Measurements from ENCODE around the gene OR56A5. TPM values are rescaled to one million over a fixed set of nuclear protein-coding genes. Genes with fewer than 3 reads are reported as not detected.
A peak's percentile ranks its signal among the peaks of the same experiment; 100 is the strongest.

The OR56A5 gene
- total RNA-seq, 2 experiments from 2014 or later = not detected

GRCh38 chr11:5928811-5929210 lies 39.5 kb downstream of the OR56A5 start:
- no peaks in the 10 kb centered on the region for H3K36me3 Mint-ChIP-seq (ENCODE audit: low read depth)
- H3K4me3 Mint-ChIP-seq = no peak overlapping the region
- no peak overlapping the region for H3K27ac Mint-ChIP-seq
- no peak for TF ChIP-seq CTCF (IDR thresholded peaks at IDR 0.05)
- ChIA-PET POLR2A (no interaction called here), CTCF (no interaction called here)
- H3K4me1 Mint-ChIP-seq (ENCODE audit: low read depth) = no peaks in the 10 kb centered on the region
- H3K9me3 Mint-ChIP-seq = peaks cover 15% of the 10 kb centered on the region
- intact Hi-C loops (cut with micrococcal nuclease) = no loop called here
- ATAC-seq (no peak), DNase-seq (no peak)
- H3K27me3 Mint-ChIP-seq = no peaks in the 10 kb centered on the region

DNA sequence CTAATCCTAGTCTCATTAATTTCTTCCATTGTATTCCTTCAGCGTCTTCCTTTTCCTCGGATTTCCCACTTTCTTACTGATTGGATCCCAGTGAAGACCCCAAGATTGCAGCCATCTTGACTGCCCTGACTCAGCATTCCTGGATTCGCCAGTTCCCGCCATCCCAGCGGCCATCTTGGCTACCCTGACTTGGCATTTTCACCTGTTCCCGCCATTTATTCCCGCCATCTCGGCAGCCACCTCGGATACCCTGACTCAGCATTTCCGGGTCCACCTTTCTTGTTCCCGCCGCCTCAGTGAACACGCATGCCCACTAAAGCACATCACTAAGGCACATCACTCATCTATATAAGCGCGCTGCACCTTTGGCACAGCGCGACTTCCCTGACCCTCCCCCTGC lies 40.0 kb downstream of the OR56A5 start:
- H3K36me3 Mint-ChIP-seq (ENCODE audit: low read depth) = no peaks in the 10 kb centered on the region
- peaks cover 15% of the 10 kb centered on the region for H3K9me3 Mint-ChIP-seq
- TF ChIP-seq CTCF (IDR thresholded peaks at IDR 0.05) = no peak
- no peaks in the 10 kb centered on the region for H3K4me1 Mint-ChIP-seq (ENCODE audit: low read depth)
- H3K4me3 Mint-ChIP-seq = no peak overlapping the region
- H3K27ac Mint-ChIP-seq = no peak overlapping the region
- ATAC-seq (no peak), DNase-seq (no peak)
- ChIA-PET POLR2A (no interaction called here), CTCF (no interaction called here)
- intact Hi-C loops (cut with micrococcal nuclease) = no loop called here
- no peaks in the 10 kb centered on the region for H3K27me3 Mint-ChIP-seq

- ChIA-PET POLR2A (no interaction called here), CTCF (no interaction called here)
- Mint-ChIP-seq H3K9me3 (peaks cover 15% of the 10 kb centered on the region), H3K4me1 (ENCODE audit: low read depth) (no peaks in the 10 kb centered on the region), H3K27ac (no peak overlapping the region), H3K36me3 (ENCODE audit: low read depth) (no peaks in the 10 kb centered on the region), H3K27me3 (no peaks in the 10 kb centered on the region), H3K4me3 (no peak overlapping the region)
- intact Hi-C loops (cut with micrococcal nuclease) = no loop called here
- no peak for TF ChIP-seq CTCF (IDR thresholded peaks at IDR 0.05)
- ATAC-seq (no peak), DNase-seq (no peak)
These were observed 44.5 kb downstream of the OR56A5 start for GRCh38 chr11:5923794-5924193.

DNA sequence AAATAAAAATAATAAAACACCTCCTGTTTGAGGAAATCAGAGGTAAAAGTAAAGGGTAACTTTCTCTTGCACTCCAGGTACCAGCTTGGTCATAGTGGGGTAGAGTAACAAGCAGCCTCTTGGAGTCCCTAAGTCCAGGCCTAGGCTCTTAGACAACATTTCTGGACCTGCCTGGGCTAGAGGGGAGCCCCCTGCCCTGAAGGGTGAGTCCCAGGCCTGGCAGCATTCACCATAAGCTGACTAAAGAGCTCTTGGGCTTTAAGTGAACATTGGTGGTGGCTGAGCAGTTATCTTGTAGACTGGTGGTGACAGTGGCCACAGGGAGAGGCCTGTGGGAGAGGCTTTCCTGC lies 44.9 kb downstream of the OR56A5 start:
- Mint-ChIP-seq H3K27ac (no peak overlapping the region), H3K36me3 (ENCODE audit: low read depth) (no peaks in the 10 kb centered on the region), H3K4me3 (no peak overlapping the region), H3K27me3 (no peaks in the 10 kb centered on the region), H3K9me3 (peaks cover 14% of the 10 kb centered on the region), H3K4me1 (ENCODE audit: low read depth) (no peaks in the 10 kb centered on the region)
- no peak for TF ChIP-seq CTCF (IDR thresholded peaks at IDR 0.05)
- POLR2A ChIA-PET = no interaction called here
- no peak for ATAC-seq
- DNase-seq = no peak
- intact Hi-C loops (cut with micrococcal nuclease) = no loop called here
- CTCF ChIA-PET = no interaction called here

GRCh38 chr11:5922749-5923426 lies 45.4 kb downstream of the OR56A5 start:
- Mint-ChIP-seq H3K4me3 (no peak overlapping the region), H3K4me1 (ENCODE audit: low read depth) (no peaks in the 10 kb centered on the region), H3K36me3 (ENCODE audit: low read depth) (no peaks in the 10 kb centered on the region), H3K27me3 (no peaks in the 10 kb centered on the region), H3K9me3 (peaks cover 10% of the 10 kb centered on the region), H3K27ac (no peak overlapping the region)
- DNase-seq (peak; percentile 45), ATAC-seq (peak; percentile 67)
- CTCF ChIA-PET = no interaction called here
- POLR2A ChIA-PET = no interaction called here
- TF ChIP-seq CTCF (IDR thresholded peaks at IDR 0.05) = no peak
- intact Hi-C loops (cut with micrococcal nuclease) = no loop called here

Other genes starting within 250 kb of the OR56A5 start
- under 1 TPM in 1 of 2 experiments, not detected in 1; 0.25 TPM for gene OR56B1, start 232.0 kb downstream of the OR56A5 start, total RNA-seq
- 1 to 10 TPM in 1 of 2 experiments, under 1 TPM in 1; 0.47 to 1.1 TPM for gene OR52N4, start 214.3 kb downstream of the OR56A5 start, total RNA-seq
- not detected for gene OR52N5, start 185.1 kb downstream of the OR56A5 start, total RNA-seq
- gene OR52N1, start 177.2 kb downstream of the OR56A5 start, total RNA-seq = not detected
- gene OR52N2, start 159.6 kb downstream of the OR56A5 start, total RNA-seq = not detected
- gene OR52E6, start 126.6 kb downstream of the OR56A5 start, total RNA-seq = not detected
- not detected for gene OR52E8, start 110.8 kb downstream of the OR56A5 start, total RNA-seq
- not detected for gene OR52E4, start 87.9 kb downstream of the OR56A5 start, total RNA-seq
- gene OR52E5, start 75.3 kb downstream of the OR56A5 start, total RNA-seq = not detected
- not detected for gene OR56A3, start 26.2 kb downstream of the OR56A5 start, total RNA-seq
- not detected for gene OR52L1, start 18.5 kb upstream of the OR56A5 start, total RNA-seq
- not detected for gene OR56A4, start 38.5 kb upstream of the OR56A5 start, total RNA-seq
- not detected for gene OR56A1, start 62.3 kb upstream of the OR56A5 start, total RNA-seq
- not detected for gene OR56B4, start 139.2 kb upstream of the OR56A5 start, total RNA-seq
- gene OR52B2, start 201.8 kb upstream of the OR56A5 start, total RNA-seq = not detected
- not detected for gene OR52W1, start 230.7 kb upstream of the OR56A5 start, total RNA-seq
- not detected for gene C11orf42, start 237.1 kb upstream of the OR56A5 start, total RNA-seq